Inferior parietal cortex (tissue), 1 donor: ENCODE data around the gene CEP104.
"Not testable (repeated sequence)": the region's sequence is repeated elsewhere in the genome, so short reads cannot be mapped to it uniquely, and the experiment has no call there.

Source experiments
- DNase-seq: peaks from one replicate; pipeline ENCODE4 v3.0.0-alpha.2; 2016; ENCODE audit errors: extremely low spot score

The CEP104 gene

GRCh38 chr1:3825356-3825755 lies 31.7 kb downstream of the CEP104 start:
- no peak for DNase-seq

- DNase-seq: no peak
These were observed 32.4 kb downstream of the CEP104 start for GRCh38 chr1:3824650-3825049.

- DNase-seq: no peak
These were observed 34.6 kb downstream of the CEP104 start for GRCh38 chr1:3822421-3822820.

- no peak for DNase-seq
These were observed 35.1 kb downstream of the CEP104 start for GRCh38 chr1:3821908-3822307.

- DNase-seq: no peak
These were observed 35.6 kb downstream of the CEP104 start for GRCh38 chr1:3821447-3821846.

GRCh38 chr1:3821004-3821403 lies 36.0 kb downstream of the CEP104 start:
- no peak for DNase-seq

- no peak for DNase-seq
These were observed 36.7 kb downstream of the CEP104 start for GRCh38 chr1:3820316-3820715.

GRCh38 chr1:3819771-3820200 lies 37.2 kb downstream of the CEP104 start:
- no peak for DNase-seq

- DNase-seq: no peak
These were observed 39.0 kb downstream of the CEP104 start for GRCh38 chr1:3817821-3818597.

GRCh38 chr1:3817138-3817740 lies 39.8 kb downstream of the CEP104 start:
- no peak for DNase-seq

GRCh38 chr1:3816331-3817137 lies 40.5 kb downstream of the CEP104 start:
- no peak for DNase-seq

GRCh38 chr1:3814771-3815561 lies 42.0 kb downstream of the CEP104 start:
- DNase-seq: no peak

GRCh38 chr1:3814065-3814464 lies 42.9 kb downstream of the CEP104 start:
- no peak for DNase-seq

- no peak for DNase-seq
These were observed 45.5 kb downstream of the CEP104 start for GRCh38 chr1:3811595-3811911.

GRCh38 chr1:3810149-3810761 lies 46.8 kb downstream of the CEP104 start:
- DNase-seq: not testable (repeated sequence)

- no peak for DNase-seq
These were observed 47.3 kb downstream of the CEP104 start for GRCh38 chr1:3809680-3810079.

- no peak for DNase-seq
These were observed 49.2 kb downstream of the CEP104 start for GRCh38 chr1:3807769-3808168.

- no peak for DNase-seq
These were observed 52.0 kb downstream of the CEP104 start for GRCh38 chr1:3805038-3805437.

- not testable (repeated sequence) for DNase-seq
These were observed 52.4 kb downstream of the CEP104 start for GRCh38 chr1:3804627-3804944.

GRCh38 chr1:3803905-3804626 lies 52.9 kb downstream of the CEP104 start:
- DNase-seq: no peak

- not testable (repeated sequence) for DNase-seq
These were observed 56.2 kb downstream of the CEP104 start for GRCh38 chr1:3800795-3801194.
